ENCODE results near the gene LENG1.

GRCh38 chr19:54158812-54159351, 639 bp downstream of the LENG1 start:
- TF ChIP-seq CTCF (IDR thresholded peaks at IDR 0.05; ENCODE audit: low read depth, low read length) (no peak), EZH2phosphoT487 (IDR thresholded peaks at IDR 0.05; ENCODE audit: low read depth) (no peak)

Data from OCI-LY3 (cell line).